H4 (cell line): ENCODE measurements around the gene KCNA1. TPM values are rescaled to one million over a fixed set of nuclear protein-coding genes. Genes with fewer than 3 reads are reported as not detected.

Experiments
- DNase-seq: peaks from one replicate; pipeline ENCODE4 v3.0.0-alpha.2; 2015; ENCODE audit warnings: low spot score
- total RNA-seq: library from RNA; depleted of rRNA; stranded (reverse); fragments of >200 nt; shearing (Covaris generic); gene quantifications from 2 replicates; pipeline ENCODE4 v1.2.3, GENCODE V29; 2014; rRNA removed

KCNA1 gene
- total RNA-seq, 1 experiment from 2014 or later, result 0.37 TPM

- DNase-seq, result no peak
Measured at GRCh38 chr12:4960547-4960946, 50.8 kb downstream of the KCNA1 start.

DNA sequence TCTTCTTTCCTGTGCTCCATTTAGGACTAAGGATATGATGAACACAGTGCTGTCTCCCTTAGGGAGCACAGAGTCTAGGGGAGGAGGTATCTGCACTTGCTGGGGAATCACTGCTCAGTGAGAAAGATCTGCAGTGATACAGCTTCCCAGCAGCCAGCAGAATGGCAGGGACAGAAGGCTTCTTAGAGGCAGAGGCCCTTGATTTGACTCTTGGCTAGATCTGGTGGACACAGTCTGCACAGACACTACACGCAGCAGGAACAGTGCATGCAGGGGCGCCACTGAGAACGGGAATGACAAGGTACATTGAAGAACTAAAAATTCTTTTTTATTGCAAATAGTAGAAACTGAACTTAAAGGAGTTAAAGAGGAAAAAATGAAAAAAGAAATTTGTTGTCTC lies 51.6 kb downstream of the KCNA1 start:
- DNase-seq, result no peak

DNA sequence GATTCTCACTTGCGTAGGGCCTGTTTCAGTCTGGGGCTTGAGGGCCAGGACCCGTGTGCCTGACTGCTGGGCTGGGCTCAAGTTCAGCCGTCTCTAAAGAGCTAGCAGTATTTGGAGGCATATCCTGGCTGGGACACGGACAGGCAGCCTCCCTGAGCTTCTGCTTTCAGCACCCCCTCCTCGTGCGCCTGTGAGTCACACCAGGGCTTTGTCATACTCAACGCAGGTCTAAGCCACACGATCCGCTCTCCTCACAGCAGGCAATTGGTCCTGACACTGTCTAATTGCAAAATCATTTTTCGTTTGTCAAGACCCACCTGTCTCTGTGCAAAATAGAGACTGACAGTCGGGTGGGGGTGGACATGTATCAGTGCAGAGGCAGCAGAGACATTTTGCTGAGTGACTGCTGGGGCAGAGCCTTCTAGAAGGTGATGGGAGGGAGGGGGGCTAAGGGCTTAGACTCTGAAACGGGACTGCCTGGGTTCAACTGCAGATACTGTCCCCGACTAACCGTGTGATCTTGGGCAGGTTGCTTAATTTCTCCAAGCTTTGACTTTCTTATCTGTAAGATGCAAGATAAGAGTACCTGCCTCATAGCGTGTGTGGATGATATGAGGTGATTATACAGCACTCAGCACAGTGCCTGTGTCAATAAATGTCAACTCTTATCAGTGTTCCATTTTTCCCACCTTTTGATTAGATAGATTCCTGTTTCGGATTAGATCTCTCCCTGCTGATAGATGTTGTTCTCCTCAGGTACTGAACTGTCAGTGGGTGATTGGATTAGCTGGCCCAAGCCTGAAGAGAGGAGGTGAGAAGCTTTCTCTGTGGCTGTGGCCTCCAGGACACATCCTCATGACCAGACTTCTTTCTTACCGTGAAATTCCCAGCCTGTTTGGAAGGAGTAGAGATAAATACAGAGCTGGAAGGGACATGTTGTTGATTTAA lies 53.1 kb downstream of the KCNA1 start:
- peak; percentile 25 for DNase-seq

Other genes with a start within 250 kb of the KCNA1 start
- gene GALNT8, start 189.5 kb upstream of the KCNA1 start, total RNA-seq, result 0.04 TPM in 1 of 2 replicates, not detected in the other
- 0.02 TPM in 1 of 2 replicates, not detected in the other for gene KCNA5, start 134.0 kb downstream of the KCNA1 start, total RNA-seq